ENCODE data around the gene MAP3K5. TPM values are rescaled to one million over a fixed set of nuclear protein-coding genes. Genes with fewer than 3 reads are reported as not detected.

The MAP3K5 gene
- total and polyA plus RNA-seq, 7 experiments from 2014 or later: 2.6 to 32.5 (median 13.4) TPM

- ChIA-PET POLR2A (interaction anchor here (1.5 to 6.5 kb wide), 3 partner anchors 13 to 23 kb away, joined by 3 to 77 read pairs (median 33); partner anchors contain the start of gene MAP3K5), CTCF (no interaction called here)
- Mint-ChIP-seq H3K4me1 (peaks cover 51 to 82% (median 70%) of the 10 kb centered on the region in 7 donors), H3K27ac (peak overlapping the region in 5 of 9 donors; percentile 8 to 78 (median 68)), H3K27me3 (no peaks in the 10 kb centered on the region), H3K9me3 (no peaks in the 10 kb centered on the region), H3K4me3 (peak overlapping the region in 1 of 10 donors; percentile 4), H3K36me3 (peaks cover 0 to 13% (median 0%) of the 10 kb centered on the region in 5 donors)
- H3K9me3 ChIP-seq (ENCODE audit: control insufficient read depth in 2 of 3, low read length in 3 of 3): no peaks in the 10 kb centered on the region
- no peak for ATAC-seq
- no peaks in the 10 kb centered on the region for H3K27me3 ChIP-seq (ENCODE audit: control insufficient read depth in 2 of 2, insufficient read depth in 2 of 2, low read length in 2 of 2)
- H3K4me1 ChIP-seq (ENCODE audit: control insufficient read depth in 2 of 2, insufficient read depth in 2 of 2, low read length in 2 of 2): peaks cover 55 to 59% of the 10 kb centered on the region in 2 donors
- H3K4me3 ChIP-seq (ENCODE audit: low read length): no peak overlapping the region
- no peak for DNase-seq
- intact Hi-C loops (cut with micrococcal nuclease): no loop called here
- no peaks in the 10 kb centered on the region for H3K36me3 ChIP-seq (ENCODE audit: control insufficient read depth in 2 of 3, insufficient read depth in 3 of 3, low read length in 3 of 3)
- no peak overlapping the region for H3K27ac ChIP-seq (ENCODE audit: low read depth, low read length)
Observed at GRCh38 chr6:136766274-136766673, 26.0 kb downstream of the MAP3K5 start.

DNA sequence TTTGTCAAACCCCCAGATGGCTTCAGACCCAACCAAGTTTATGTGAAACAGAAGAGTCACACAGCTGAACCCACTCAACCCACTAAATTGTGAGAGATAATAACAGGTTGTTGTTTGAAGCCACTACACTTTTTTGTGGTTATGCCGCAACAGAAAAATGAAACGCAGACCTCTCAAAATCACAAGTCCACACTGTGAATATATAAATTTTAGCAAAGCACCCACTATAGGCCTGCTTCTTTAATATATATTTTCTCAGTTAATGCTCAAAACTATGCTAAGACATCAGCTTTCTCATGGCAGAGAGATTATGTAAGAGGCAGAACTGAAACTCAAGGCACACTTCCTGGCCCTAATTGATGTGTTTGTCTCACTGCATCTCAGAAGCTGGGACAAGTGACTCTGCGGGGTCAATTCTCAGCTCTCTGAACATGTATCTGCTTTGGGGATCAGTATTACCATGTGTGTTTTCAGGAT, 27.7 kb downstream of the MAP3K5 start:
- Histone ChIP-seq H3K4me3 (ENCODE audit: low read length) (peak overlapping the region; percentile 3), H3K36me3 (ENCODE audit: control insufficient read depth in 2 of 3, insufficient read depth in 3 of 3, low read length in 3 of 3) (no peaks in the 10 kb centered on the region), H3K4me1 (ENCODE audit: control insufficient read depth in 2 of 2, insufficient read depth in 2 of 2, low read length in 2 of 2) (peaks cover 65 to 66% of the 10 kb centered on the region in 2 donors), H3K27ac (ENCODE audit: low read depth, low read length) (peak overlapping the region; percentile 58), H3K9me3 (ENCODE audit: control insufficient read depth in 2 of 3, low read length in 3 of 3) (no peaks in the 10 kb centered on the region), H3K27me3 (ENCODE audit: control insufficient read depth in 2 of 2, insufficient read depth in 2 of 2, low read length in 2 of 2) (no peaks in the 10 kb centered on the region)
- peaks cover 0 to 13% (median 0%) of the 10 kb centered on the region in 5 donors for H3K36me3 Mint-ChIP-seq
- no peaks in the 10 kb centered on the region for H3K27me3 Mint-ChIP-seq
- H3K4me1 Mint-ChIP-seq: peaks cover 59 to 89% (median 77%) of the 10 kb centered on the region in 7 donors
- H3K27ac Mint-ChIP-seq: peak overlapping the region; percentile 60 to 92 (median 82)
- H3K9me3 Mint-ChIP-seq: no peaks in the 10 kb centered on the region
- POLR2A ChIA-PET: interaction anchor here (0.6 to 6.5 kb wide), 8 partner anchors 11 to 475 kb away, joined by 3 to 77 read pairs (median 4); partner anchors contain the start of genes BCLAF1 and MAP3K5
- ATAC-seq (peak; percentile 71), DNase-seq (peak in 5 of 9 donors; percentile 27 to 47 (median 33))
- H3K4me3 Mint-ChIP-seq: peak overlapping the region; percentile 10 to 72 (median 60)
- intact Hi-C loops (cut with micrococcal nuclease): loop anchor here (1.0 to 2.0 kb wide), 4 partner anchors 11 to 27 kb away; no protein-coding TSS in a partner anchor
- CTCF ChIA-PET: interaction anchor here (0.7 to 4.4 kb wide), 3 partner anchors 24 to 1663 kb away, joined by 3 to 44 read pairs (median 5); partner anchors contain the start of gene MAP3K5

DNA sequence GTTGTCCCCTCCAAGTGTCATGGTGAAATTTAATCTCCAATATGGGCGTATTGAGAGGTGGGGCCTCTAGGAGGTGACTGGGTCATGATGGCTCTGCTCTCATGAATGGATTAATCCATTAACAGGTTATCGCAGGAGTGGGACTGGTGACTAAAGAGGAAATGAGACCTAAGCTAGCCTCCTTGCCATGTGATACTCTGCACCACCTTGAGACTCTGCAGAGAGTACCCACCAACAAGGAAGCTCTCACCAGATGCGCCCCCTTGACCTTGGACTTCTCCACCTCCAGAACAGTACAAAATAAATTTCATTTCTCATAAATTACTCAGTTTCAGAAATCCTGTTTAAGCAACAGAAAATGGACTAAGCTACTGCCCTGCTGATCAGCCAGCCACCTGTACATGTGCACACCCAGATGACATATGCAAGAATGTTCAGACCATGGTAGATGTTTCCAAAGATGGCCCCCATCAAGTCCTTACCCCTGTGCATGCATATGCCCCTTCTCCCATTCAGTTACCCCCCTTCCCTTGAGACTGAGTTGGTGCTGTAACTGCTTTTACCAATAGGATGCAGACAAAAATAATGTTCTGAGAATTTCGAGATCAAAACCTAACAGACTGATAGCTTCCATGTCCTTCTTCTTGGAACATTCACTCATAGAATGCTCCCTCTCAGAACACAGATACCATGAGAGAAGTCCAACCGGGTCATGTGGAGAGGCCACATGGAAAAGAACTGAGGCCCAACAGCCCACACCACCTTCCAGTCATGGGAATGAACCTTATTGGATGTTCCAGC, 28.4 kb downstream of the MAP3K5 start:
- H3K27ac ChIP-seq (ENCODE audit: low read depth, low read length): peak overlapping the region; percentile 58
- Mint-ChIP-seq H3K9me3 (no peaks in the 10 kb centered on the region), H3K4me1 (peaks cover 55 to 83% (median 74%) of the 10 kb centered on the region in 7 donors), H3K27ac (peak overlapping the region; percentile 60 to 92 (median 82)), H3K4me3 (peak overlapping the region; percentile 26 to 72 (median 60)), H3K36me3 (peaks cover 0 to 9% (median 0%) of the 10 kb centered on the region in 5 donors), H3K27me3 (no peaks in the 10 kb centered on the region)
- no peaks in the 10 kb centered on the region for H3K27me3 ChIP-seq (ENCODE audit: control insufficient read depth in 2 of 2, insufficient read depth in 2 of 2, low read length in 2 of 2)
- DNase-seq: no peak
- peaks cover 65 to 66% of the 10 kb centered on the region in 2 donors for H3K4me1 ChIP-seq (ENCODE audit: control insufficient read depth in 2 of 2, insufficient read depth in 2 of 2, low read length in 2 of 2)
- ATAC-seq: no peak
- ChIA-PET CTCF (interaction anchor here (1.0 to 4.4 kb wide), 4 partner anchors 23 to 120 kb away, joined by 5 to 44 read pairs (median 6); partner anchors contain the start of gene MAP3K5), POLR2A (interaction anchor here (0.6 to 6.5 kb wide), 7 partner anchors 10 to 474 kb away, joined by 3 to 77 read pairs (median 5); partner anchors contain the start of genes BCLAF1 and MAP3K5)
- no peaks in the 10 kb centered on the region for H3K36me3 ChIP-seq (ENCODE audit: control insufficient read depth in 2 of 3, insufficient read depth in 3 of 3, low read length in 3 of 3)
- H3K4me3 ChIP-seq (ENCODE audit: low read length): peak overlapping the region; percentile 3
- intact Hi-C loops (cut with micrococcal nuclease): loop anchor here (1.0 to 2.0 kb wide), 4 partner anchors 11 to 27 kb away; no protein-coding TSS in a partner anchor
- H3K9me3 ChIP-seq (ENCODE audit: control insufficient read depth in 2 of 3, low read length in 3 of 3): no peaks in the 10 kb centered on the region

GRCh38 chr6:136763255-136763654, 29.0 kb downstream of the MAP3K5 start:
- Histone ChIP-seq H3K27me3 (ENCODE audit: control insufficient read depth in 2 of 2, insufficient read depth in 2 of 2, low read length in 2 of 2) (no peaks in the 10 kb centered on the region), H3K36me3 (ENCODE audit: control insufficient read depth in 2 of 3, insufficient read depth in 3 of 3, low read length in 3 of 3) (no peaks in the 10 kb centered on the region), H3K4me3 (ENCODE audit: low read length) (no peak overlapping the region), H3K9me3 (ENCODE audit: control insufficient read depth in 2 of 3, low read length in 3 of 3) (no peaks in the 10 kb centered on the region), H3K4me1 (ENCODE audit: control insufficient read depth in 2 of 2, insufficient read depth in 2 of 2, low read length in 2 of 2) (peaks cover 65 to 66% of the 10 kb centered on the region in 2 donors), H3K27ac (ENCODE audit: low read depth, low read length) (no peak overlapping the region)
- CTCF ChIA-PET: interaction anchor here (1.1 to 4.4 kb wide), 3 partner anchors 23 to 119 kb away, joined by 6 to 44 read pairs (median 7); partner anchors contain the start of gene MAP3K5
- Mint-ChIP-seq H3K36me3 (peaks cover 0 to 8% (median 0%) of the 10 kb centered on the region in 5 donors), H3K9me3 (no peaks in the 10 kb centered on the region), H3K27ac (peak overlapping the region in 5 of 9 donors; percentile 23 to 82 (median 78)), H3K4me3 (peak overlapping the region in 3 of 10 donors; percentile 33 to 63 (median 42)), H3K27me3 (no peaks in the 10 kb centered on the region), H3K4me1 (peaks cover 52 to 80% (median 73%) of the 10 kb centered on the region in 7 donors)
- POLR2A ChIA-PET: interaction anchor here (0.6 to 6.5 kb wide), 5 partner anchors 10 to 474 kb away, joined by 3 to 77 read pairs (median 9); partner anchors contain the start of genes BCLAF1 and MAP3K5
- intact Hi-C loops (cut with micrococcal nuclease): no loop called here
- ATAC-seq: no peak
- no peak for DNase-seq

DNA sequence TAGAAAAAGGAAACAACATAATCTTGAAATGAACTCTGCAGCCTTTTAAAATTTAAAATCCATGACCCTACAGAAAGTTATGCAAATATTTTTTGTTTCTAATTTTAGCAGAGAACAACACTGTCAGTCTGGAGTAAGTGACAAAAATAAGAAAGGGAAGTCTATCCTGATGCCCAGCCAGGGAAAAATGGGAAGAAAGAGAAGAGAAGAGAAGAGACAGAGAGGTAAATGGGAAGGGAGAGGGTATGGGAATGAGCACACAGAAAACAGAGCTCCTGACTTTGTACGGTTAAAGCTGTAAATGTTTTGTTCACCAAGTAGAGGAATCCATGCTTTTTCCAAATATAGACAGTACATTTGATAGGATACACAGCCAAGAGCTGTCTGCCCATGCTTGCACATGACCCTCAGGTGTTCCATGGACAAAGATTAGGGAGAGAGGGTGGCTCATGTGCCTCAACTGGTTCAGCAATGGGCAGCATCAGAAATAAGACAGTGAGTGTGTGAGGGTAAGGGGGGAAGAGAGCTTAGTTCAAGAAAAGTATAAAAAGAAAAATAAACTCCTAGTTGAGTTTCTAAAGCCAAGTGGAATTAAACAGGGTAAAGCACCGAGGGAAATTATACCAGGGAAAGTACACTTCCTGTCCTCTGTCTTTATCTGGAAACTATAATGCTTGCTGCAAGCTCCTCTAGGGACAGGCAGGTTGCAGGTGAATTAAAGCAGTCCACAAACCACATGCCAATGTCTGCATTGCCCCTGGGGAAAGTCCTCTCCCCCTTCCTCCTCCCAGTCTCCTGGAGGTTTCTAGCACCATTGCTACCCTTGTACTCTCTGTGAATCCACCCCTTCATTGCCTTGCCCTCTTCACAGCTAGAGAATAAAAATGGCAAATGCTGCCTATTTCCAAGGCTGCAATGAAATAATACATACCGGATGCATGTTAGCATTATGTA, 30.0 kb downstream of the MAP3K5 start:
- ChIA-PET POLR2A (interaction anchor here (0.7 to 6.5 kb wide), 6 partner anchors 9 to 472 kb away, joined by 3 to 77 read pairs (median 4); partner anchors contain the start of genes BCLAF1 and MAP3K5), CTCF (interaction anchor here (0.6 to 4.4 kb wide), 4 partner anchors 24 to 221 kb away, joined by 3 to 44 read pairs (median 6); partner anchors contain the start of gene MAP3K5)
- Histone ChIP-seq H3K9me3 (ENCODE audit: control insufficient read depth in 2 of 3, low read length in 3 of 3) (no peaks in the 10 kb centered on the region), H3K4me3 (ENCODE audit: low read length) (peak overlapping the region; percentile 12), H3K4me1 (ENCODE audit: control insufficient read depth in 2 of 2, insufficient read depth in 2 of 2, low read length in 2 of 2) (peaks cover 56 to 64% of the 10 kb centered on the region in 2 donors), H3K36me3 (ENCODE audit: control insufficient read depth in 2 of 3, insufficient read depth in 3 of 3, low read length in 3 of 3) (no peaks in the 10 kb centered on the region), H3K27me3 (ENCODE audit: control insufficient read depth in 2 of 2, insufficient read depth in 2 of 2, low read length in 2 of 2) (no peaks in the 10 kb centered on the region), H3K27ac (ENCODE audit: low read depth, low read length) (no peak overlapping the region)
- ATAC-seq: no peak
- DNase-seq: no peak
- H3K4me1 Mint-ChIP-seq: peaks cover 47 to 71% (median 64%) of the 10 kb centered on the region in 7 donors
- peak overlapping the region; percentile 7 to 95 (median 78) for H3K27ac Mint-ChIP-seq
- intact Hi-C loops (cut with micrococcal nuclease): no loop called here
- H3K36me3 Mint-ChIP-seq: peaks cover 0 to 2% (median 0%) of the 10 kb centered on the region in 5 donors
- no peaks in the 10 kb centered on the region for H3K27me3 Mint-ChIP-seq
- no peaks in the 10 kb centered on the region for H3K9me3 Mint-ChIP-seq
- H3K4me3 Mint-ChIP-seq: peak overlapping the region; percentile 30 to 92 (median 72)
